Kidney capillary endothelial cell (primary cell): ENCODE results near the gene YJU2.
"Not testable (repeated sequence)": the region's sequence is repeated elsewhere in the genome, so short reads cannot be mapped to it uniquely, and the experiment has no call there.

Experiments
- DNase-seq: peaks from one replicate; pipeline ENCODE4 v3.0.0-alpha.2; 2018; ENCODE audit warnings: low spot score

YJU2 gene

GRCh38 chr19:4267901-4268815, 21.3 kb downstream of the YJU2 start:
- DNase-seq, result no peak

GRCh38 chr19:4268816-4269430, 22.0 kb downstream of the YJU2 start:
- DNase-seq, result no peak

- no peak for DNase-seq
These were observed 26.0 kb downstream of the YJU2 start for GRCh38 chr19:4272894-4273293.

- not testable (repeated sequence) for DNase-seq
These were observed 27.4 kb downstream of the YJU2 start for GRCh38 chr19:4274321-4274686.

GRCh38 chr19:4277191-4277696, 30.4 kb downstream of the YJU2 start:
- no peak for DNase-seq

GRCh38 chr19:4278010-4278409, 31.1 kb downstream of the YJU2 start:
- DNase-seq, result no peak

- no peak for DNase-seq
These were observed 31.8 kb downstream of the YJU2 start, which contains the start of gene SHD for GRCh38 chr19:4278419-4279266. TSS of gene SHD (plus strand) at chr19:4279266. CDS start at chr19:4280064, 798 bp downstream.

- no peak for DNase-seq
These were observed 32.3 kb downstream of the YJU2 start for GRCh38 chr19:4279267-4279529.

GRCh38 chr19:4279530-4280422, 32.9 kb downstream of the YJU2 start:
- no peak for DNase-seq

GRCh38 chr19:4284176-4284958, 37.5 kb downstream of the YJU2 start:
- no peak for DNase-seq

- DNase-seq, result no peak
These were observed 38.1 kb downstream of the YJU2 start for GRCh38 chr19:4284974-4285373.

- not testable (repeated sequence) for DNase-seq
These were observed 39.3 kb downstream of the YJU2 start for GRCh38 chr19:4286141-4286540.

- DNase-seq, result no peak
These were observed 41.4 kb downstream of the YJU2 start for GRCh38 chr19:4288091-4288777.

GRCh38 chr19:4291184-4291732, 44.4 kb downstream of the YJU2 start:
- no peak for DNase-seq

- DNase-seq, result no peak
These were observed 45.6 kb downstream of the YJU2 start for GRCh38 chr19:4292515-4292914.

- no peak for DNase-seq
These were observed 47.5 kb downstream of the YJU2 start for GRCh38 chr19:4294389-4294788.

- no peak for DNase-seq
These were observed 49.3 kb downstream of the YJU2 start for GRCh38 chr19:4295972-4296771.

- DNase-seq, result no peak
These were observed 51.3 kb downstream of the YJU2 start for GRCh38 chr19:4297901-4298809.
